Neuronal stem cell (in vitro differentiated cells): ENCODE measurements around the gene GPATCH2L.
A peak's percentile ranks its signal among the peaks of the same experiment; 100 is the strongest.

Experiments
- DNase-seq: peaks from one replicate; pipeline ENCODE4 v3.0.0-alpha.2; 2013; ENCODE audit warnings: low spot score
- H2AFZ ChIP-seq: one replicate; pipeline ENCODE4 v1.6.1; 2013; ENCODE audit warnings: mild to moderate bottlenecking, low read length, inconsistent platforms
- H2AK5ac ChIP-seq: 2 replicates; pipeline ENCODE4 v1.6.1; 2013; ENCODE audit warnings: low read depth, mild to moderate bottlenecking, inconsistent platforms, low read length, moderate library complexity, mixed read lengths
- H2BK120ac ChIP-seq: 2 replicates; pipeline ENCODE4 v1.6.1; 2013; ENCODE audit warnings: low read depth, mild to moderate bottlenecking, inconsistent platforms, low read length, moderate library complexity, mixed read lengths
- H2BK12ac ChIP-seq: one replicate; pipeline ENCODE4 v1.6.1; 2013; ENCODE audit warnings: low read length, inconsistent platforms
- H2BK15ac ChIP-seq: 2 replicates; pipeline ENCODE4 v1.6.1; 2013; ENCODE audit warnings: mild to moderate bottlenecking, low read length, inconsistent platforms, mixed read lengths
- H2BK5ac ChIP-seq: one replicate; pipeline ENCODE4 v1.6.1; 2013; ENCODE audit warnings: inconsistent platforms, mild to moderate bottlenecking, low read length, moderate library complexity
- H3K14ac ChIP-seq: one replicate; pipeline ENCODE4 v1.6.1; 2013; ENCODE audit warnings: low read length, inconsistent platforms
- H3K18ac ChIP-seq: 2 replicates; pipeline ENCODE4 v1.6.1; 2013; ENCODE audit warnings: low read length, inconsistent platforms
- H3K23ac ChIP-seq: 2 replicates; pipeline ENCODE4 v1.6.1; 2013; ENCODE audit warnings: low read depth, mild to moderate bottlenecking, mixed read lengths, low read length, inconsistent platforms; ENCODE audit not compliant: poor library complexity
- H3K27ac ChIP-seq: replicated peaks from 3 replicates; pipeline ENCODE4 v1.5.1; 2013; ENCODE audit warnings: low read length, inconsistent platforms
- H3K27me3 ChIP-seq, 3 experiments: 2 replicates each; pipeline ENCODE4 v1.6.1; 2013; ENCODE audit warnings: low read length in 3 of 3, mild to moderate bottlenecking in 2 of 3, inconsistent platforms in 1 of 3, low read depth in 1 of 3, mixed read lengths in 1 of 3, moderate library complexity in 1 of 3; ENCODE audit not compliant: control insufficient read depth in 3 of 3, insufficient read depth in 3 of 3
- H3K36me3 ChIP-seq, 2 donors: replicated peaks in 1 of 2; 2 replicates each; pipeline ENCODE4 v1.6.1; 2013; ENCODE audit warnings: low read length in 2 of 2; ENCODE audit not compliant: control insufficient read depth in 2 of 2, insufficient read depth in 2 of 2
- H3K4ac ChIP-seq: 2 replicates; pipeline ENCODE4 v1.6.1; 2013; ENCODE audit warnings: inconsistent platforms, mild to moderate bottlenecking, low read length, moderate library complexity
- H3K4me1 ChIP-seq, 2 donors: 1 replicate in 1 of 2; 2 replicates in 1 of 2; pipeline ENCODE4 v1.6.1; 2013; ENCODE audit warnings: low read length in 2 of 2, low read depth in 1 of 2; ENCODE audit not compliant: control insufficient read depth in 2 of 2, insufficient read depth in 1 of 2
- H3K4me2 ChIP-seq: one replicate; pipeline ENCODE4 v1.6.1; 2013; ENCODE audit warnings: mild to moderate bottlenecking, low read length, inconsistent platforms; ENCODE audit not compliant: insufficient read depth, poor library complexity, severe bottlenecking
- H3K4me3 ChIP-seq, 2 donors: 2 replicates each; pipeline ENCODE4 v1.5.1; 2013; ENCODE audit warnings: low read length in 2 of 2, mild to moderate bottlenecking in 2 of 2, inconsistent platforms in 1 of 2, moderate library complexity in 1 of 2
- H3K79me1 ChIP-seq: one replicate; pipeline ENCODE4 v1.6.1; 2013; ENCODE audit warnings: low read depth, mild to moderate bottlenecking, inconsistent platforms, low read length, moderate library complexity
- H3K9ac ChIP-seq: one replicate; pipeline ENCODE4 v1.6.1; 2013; ENCODE audit warnings: mild to moderate bottlenecking, low read depth, low read length, inconsistent platforms; ENCODE audit not compliant: poor library complexity
- H3K9me3 ChIP-seq, 2 donors: replicated peaks in 1 of 2; 2 replicates each; pipeline versions ENCODE3 to v1.6.1; 2013; ENCODE audit warnings: low read length in 2 of 2, mild to moderate bottlenecking in 2 of 2, inconsistent platforms in 1 of 2, low read depth in 1 of 2, mixed read lengths in 1 of 2, moderate library complexity in 1 of 2; ENCODE audit not compliant: control insufficient read depth in 2 of 2, insufficient read depth in 1 of 2
- H4K8ac ChIP-seq: one replicate; pipeline ENCODE4 v1.6.1; 2013; ENCODE audit warnings: low read depth, mild to moderate bottlenecking, inconsistent platforms, low read length, moderate library complexity
- H4K91ac ChIP-seq: one replicate; pipeline ENCODE4 v1.6.1; 2013; ENCODE audit warnings: low read length, low read depth, mild to moderate bottlenecking, inconsistent platforms; ENCODE audit not compliant: poor library complexity
- WGBS, 2 donors: extraction: QIAGEN DNeasy Blood & Tissue Kit; methylation state at CpG; one replicate each; pipeline ENCODE4 v1.1.7; 2013; ENCODE audit warnings: missing lambda C conversion rate in 2 of 2, mixed read lengths in 1 of 2; ENCODE audit not compliant: insufficient read length in 2 of 2, insufficient replicate concordance in 1 of 2; ENCODE audit errors: extremely low coverage in 2 of 2; 5-methylcytosine and 5-hydroxymethylcytosine counted together

The GPATCH2L gene

GRCh38 chr14:76257111-76257803 lies 105.5 kb downstream of the GPATCH2L start:
- H3K27me3 ChIP-seq: no peaks in the 10 kb centered on the region
- no peak overlapping the region for H2AK5ac ChIP-seq
- no peak for DNase-seq
- no peaks in the 10 kb centered on the region for H3K79me1 ChIP-seq
- H2AFZ ChIP-seq: peak overlapping the region; percentile 69
- no peak overlapping the region for H3K18ac ChIP-seq
- peaks cover 6 to 9% of the 10 kb centered on the region in 2 donors for H3K4me1 ChIP-seq
- no peak overlapping the region for H3K4ac ChIP-seq
- no peak overlapping the region for H2BK15ac ChIP-seq
- H3K14ac ChIP-seq: no peak overlapping the region
- no peaks in the 10 kb centered on the region for H3K36me3 ChIP-seq
- H3K4me2 ChIP-seq: no peak overlapping the region
- H3K4me3 ChIP-seq: no peak overlapping the region
- no CpG with 5 or more reads among the region's 9 CpGs for WGBS, 2 donors
- no peak overlapping the region for H3K9ac ChIP-seq
- no peak overlapping the region for H3K27ac ChIP-seq
- no peak overlapping the region for H4K8ac ChIP-seq
- H4K91ac ChIP-seq: no peak overlapping the region
- H3K23ac ChIP-seq: no peak overlapping the region
- no peak overlapping the region for H2BK12ac ChIP-seq
- no peaks in the 10 kb centered on the region for H3K9me3 ChIP-seq
- H2BK120ac ChIP-seq: no peak overlapping the region
- no peak overlapping the region for H2BK5ac ChIP-seq

- Histone ChIP-seq H3K27ac (no peak overlapping the region), H3K27me3 (no peaks in the 10 kb centered on the region), H4K91ac (no peak overlapping the region), H3K14ac (no peak overlapping the region), H2BK120ac (no peak overlapping the region), H3K9ac (no peak overlapping the region), H3K4me1 (peaks cover 6 to 9% of the 10 kb centered on the region in 2 donors), H3K18ac (no peak overlapping the region), H2BK5ac (no peak overlapping the region), H3K79me1 (no peaks in the 10 kb centered on the region), H2BK15ac (no peak overlapping the region), H3K4me3 (no peak overlapping the region), H2BK12ac (no peak overlapping the region), H3K4ac (no peak overlapping the region), H3K9me3 (no peaks in the 10 kb centered on the region), H3K23ac (no peak overlapping the region), H2AK5ac (no peak overlapping the region), H4K8ac (no peak overlapping the region), H3K36me3 (no peaks in the 10 kb centered on the region), H2AFZ (peak overlapping the region; percentile 69), H3K4me2 (no peak overlapping the region)
- DNase-seq: no peak
- no CpG with 5 or more reads among the region's 4 CpGs for WGBS, 2 donors
These were observed 106.2 kb downstream of the GPATCH2L start for GRCh38 chr14:76257842-76258397.

GRCh38 chr14:76259029-76259735 lies 107.5 kb downstream of the GPATCH2L start:
- no peak overlapping the region for H2AK5ac ChIP-seq
- H3K4me1 ChIP-seq: peaks cover 6 to 9% of the 10 kb centered on the region in 2 donors
- no peak overlapping the region for H2AFZ ChIP-seq
- H3K4me2 ChIP-seq: no peak overlapping the region
- no peak for DNase-seq
- no peaks in the 10 kb centered on the region for H3K36me3 ChIP-seq
- no peak overlapping the region for H4K8ac ChIP-seq
- no peak overlapping the region for H3K9ac ChIP-seq
- no peak overlapping the region for H3K27ac ChIP-seq
- H3K79me1 ChIP-seq: no peaks in the 10 kb centered on the region
- H3K27me3 ChIP-seq: no peaks in the 10 kb centered on the region
- no peak overlapping the region for H3K4ac ChIP-seq
- no peak overlapping the region for H3K4me3 ChIP-seq
- H3K18ac ChIP-seq: no peak overlapping the region
- H2BK120ac ChIP-seq: no peak overlapping the region
- no peak overlapping the region for H2BK12ac ChIP-seq
- no peak overlapping the region for H3K14ac ChIP-seq
- no peak overlapping the region for H2BK15ac ChIP-seq
- no peaks in the 10 kb centered on the region for H3K9me3 ChIP-seq
- WGBS, 2 donors: no CpG with 5 or more reads among the region's 6 CpGs
- H2BK5ac ChIP-seq: no peak overlapping the region
- H4K91ac ChIP-seq: no peak overlapping the region
- no peak overlapping the region for H3K23ac ChIP-seq

DNA sequence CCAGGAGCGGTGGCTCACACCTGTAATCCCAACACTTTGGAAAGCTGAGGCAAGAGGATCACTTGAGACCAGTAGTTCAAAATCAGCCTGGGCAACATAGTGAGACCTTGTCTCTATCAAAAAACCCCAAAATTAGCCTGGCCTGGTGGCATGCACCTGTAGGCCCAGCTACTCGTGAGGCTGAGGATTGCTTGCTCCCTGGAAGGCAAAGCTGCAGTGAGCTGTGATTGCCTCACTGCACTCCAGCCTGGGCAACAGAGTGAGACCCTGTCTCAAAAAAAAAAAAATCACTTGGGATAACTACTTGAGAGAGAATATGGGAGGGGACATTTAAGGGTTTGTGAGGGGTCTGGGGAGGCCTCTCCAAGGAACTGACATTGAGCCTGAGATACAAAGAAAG lies 109.0 kb downstream of the GPATCH2L start:
- no peaks in the 10 kb centered on the region for H3K36me3 ChIP-seq
- H3K79me1 ChIP-seq: no peaks in the 10 kb centered on the region
- DNase-seq: no peak
- H3K27ac ChIP-seq: no peak overlapping the region
- peaks cover 6 to 9% of the 10 kb centered on the region in 2 donors for H3K4me1 ChIP-seq
- no peak overlapping the region for H3K4ac ChIP-seq
- H3K4me2 ChIP-seq: no peak overlapping the region
- peak overlapping the region; percentile 59 for H2BK12ac ChIP-seq
- H3K9me3 ChIP-seq: no peaks in the 10 kb centered on the region
- H2BK120ac ChIP-seq: no peak overlapping the region
- WGBS, 2 donors: no CpG with 5 or more reads among the region's 2 CpGs
- no peak overlapping the region for H4K91ac ChIP-seq
- no peak overlapping the region for H3K18ac ChIP-seq
- no peak overlapping the region for H2BK15ac ChIP-seq
- no peak overlapping the region for H2BK5ac ChIP-seq
- no peaks in the 10 kb centered on the region for H3K27me3 ChIP-seq
- H4K8ac ChIP-seq: no peak overlapping the region
- H2AK5ac ChIP-seq: no peak overlapping the region
- H3K14ac ChIP-seq: no peak overlapping the region
- no peak overlapping the region for H3K23ac ChIP-seq
- no peak overlapping the region for H3K9ac ChIP-seq
- H3K4me3 ChIP-seq: no peak overlapping the region
- H2AFZ ChIP-seq: no peak overlapping the region
